Ascending aorta (tissue), 2 donors: ENCODE measurements around the gene MIER2. TPM values are rescaled to one million over a fixed set of nuclear protein-coding genes. Genes with fewer than 3 reads are reported as not detected.

Experiments used
- DNase-seq, 2 donors: peaks; one replicate each; pipeline ENCODE4 v3.0.0-alpha.2; 2019; ENCODE audit warnings: low spot score in 2 of 2
- H3K27ac ChIP-seq, 2 donors: fragments of 200-600 bp; sonication (generic); one replicate each; pipeline ENCODE4 v1.5.1; 2016 to 2017; ENCODE audit warnings: mild to moderate bottlenecking in 1 of 2
- H3K27me3 ChIP-seq: fragments of 200-600 bp; sonication (generic); one replicate; pipeline ENCODE4 v1.5.1; 2017
- H3K36me3 ChIP-seq, 2 donors: fragments of 200-600 bp; sonication (generic); one replicate each; pipeline ENCODE4 v1.5.1; 2016
- H3K4me1 ChIP-seq, 2 donors: fragments of 200-600 bp; sonication (generic); one replicate each; pipeline ENCODE4 v1.5.1; 2016 to 2017; ENCODE audit warnings: mild to moderate bottlenecking in 1 of 2
- H3K4me3 ChIP-seq, 2 donors: fragments of 200-600 bp; sonication (generic); one replicate each; pipeline ENCODE4 v1.5.1; 2016 to 2017; ENCODE audit warnings: mild to moderate bottlenecking in 1 of 2
- H3K9me3 ChIP-seq, 2 donors: fragments of 200-600 bp; sonication (generic); one replicate each; pipeline ENCODE4 v1.5.1; 2016
- intact Hi-C: fragments of 100-400 bp; cut with DNase I; formaldehyde crosslinking; loops from one replicate; pipeline ENCODE4 v1.15.1; 2023
- total RNA-seq: library from RNA; depleted of rRNA; stranded (reverse); fragments of >200 nt; gene quantifications from one replicate; pipeline ENCODE4 v1.1.0, GENCODE V29; 2016
- TF ChIP-seq, protein P1 (sequence below), 3 experiments: fragments of 200-600 bp in 2 of 3; fragments of 450-650 bp in 1 of 3; sonication (generic) in 2 of 3; IDR thresholded peaks; one replicate each; pipeline ENCODE4 v1.5.1; 2016 to 2019; ENCODE audit warnings: antibody characterized with exemption in 3 of 3, mild to moderate bottlenecking in 1 of 3, moderate library complexity in 1 of 3

MIER2 gene
- total RNA-seq, 1 donor from 2014 or later = 128 TPM

GRCh38 chr19:327291-328024 is 17.1 kb downstream of the MIER2 start:
- H3K27ac ChIP-seq = no peak overlapping the region
- intact Hi-C loops = no loop called here
- TF ChIP-seq, protein P1, sequence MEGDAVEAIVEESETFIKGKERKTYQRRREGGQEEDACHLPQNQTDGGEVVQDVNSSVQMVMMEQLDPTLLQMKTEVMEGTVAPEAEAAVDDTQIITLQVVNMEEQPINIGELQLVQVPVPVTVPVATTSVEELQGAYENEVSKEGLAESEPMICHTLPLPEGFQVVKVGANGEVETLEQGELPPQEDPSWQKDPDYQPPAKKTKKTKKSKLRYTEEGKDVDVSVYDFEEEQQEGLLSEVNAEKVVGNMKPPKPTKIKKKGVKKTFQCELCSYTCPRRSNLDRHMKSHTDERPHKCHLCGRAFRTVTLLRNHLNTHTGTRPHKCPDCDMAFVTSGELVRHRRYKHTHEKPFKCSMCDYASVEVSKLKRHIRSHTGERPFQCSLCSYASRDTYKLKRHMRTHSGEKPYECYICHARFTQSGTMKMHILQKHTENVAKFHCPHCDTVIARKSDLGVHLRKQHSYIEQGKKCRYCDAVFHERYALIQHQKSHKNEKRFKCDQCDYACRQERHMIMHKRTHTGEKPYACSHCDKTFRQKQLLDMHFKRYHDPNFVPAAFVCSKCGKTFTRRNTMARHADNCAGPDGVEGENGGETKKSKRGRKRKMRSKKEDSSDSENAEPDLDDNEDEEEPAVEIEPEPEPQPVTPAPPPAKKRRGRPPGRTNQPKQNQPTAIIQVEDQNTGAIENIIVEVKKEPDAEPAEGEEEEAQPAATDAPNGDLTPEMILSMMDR (IDR thresholded peaks at IDR 0.05) = no peak
- peaks cover 75 to 86% of the 10 kb centered on the region in 2 donors for H3K36me3 ChIP-seq
- H3K9me3 ChIP-seq = no peaks in the 10 kb centered on the region
- no peak for DNase-seq
- H3K27me3 ChIP-seq = no peaks in the 10 kb centered on the region
- no peak overlapping the region for H3K4me3 ChIP-seq
- no peaks in the 10 kb centered on the region for H3K4me1 ChIP-seq

DNA sequence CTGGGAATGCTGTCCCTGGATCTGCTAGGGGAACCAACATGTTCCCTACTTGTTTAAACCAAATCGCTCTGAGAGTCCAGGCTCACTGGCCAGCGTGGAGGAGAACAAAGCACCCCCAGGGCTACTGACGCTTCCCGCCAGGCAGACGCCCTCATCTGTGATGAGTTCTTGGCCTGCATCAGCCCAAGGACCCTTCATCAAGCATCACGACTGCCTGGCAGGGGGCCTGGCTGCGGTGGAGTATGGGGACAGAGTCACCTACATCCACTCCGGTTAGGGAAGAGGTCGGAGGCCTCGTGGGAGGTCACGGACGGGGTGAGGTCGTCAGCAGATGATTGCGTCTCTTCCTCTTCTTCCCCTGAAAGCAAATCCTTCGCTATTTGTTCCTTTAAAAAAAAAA is 17.7 kb downstream of the MIER2 start:
- no peaks in the 10 kb centered on the region for H3K27me3 ChIP-seq
- no peak overlapping the region for H3K27ac ChIP-seq
- TF ChIP-seq, protein P1 (IDR thresholded peaks at IDR 0.05) = no peak
- no peak for DNase-seq
- peaks cover 75 to 91% of the 10 kb centered on the region in 2 donors for H3K36me3 ChIP-seq
- no peak overlapping the region for H3K4me3 ChIP-seq
- intact Hi-C loops = no loop called here
- no peaks in the 10 kb centered on the region for H3K4me1 ChIP-seq
- H3K9me3 ChIP-seq = no peaks in the 10 kb centered on the region

GRCh38 chr19:325937-326565 is 18.5 kb downstream of the MIER2 start:
- peaks cover 70 to 84% of the 10 kb centered on the region in 2 donors for H3K36me3 ChIP-seq

GRCh38 chr19:325173-325936 is 19.2 kb downstream of the MIER2 start:
- no peak for DNase-seq
- H3K9me3 ChIP-seq = no peaks in the 10 kb centered on the region
- H3K4me1 ChIP-seq = no peaks in the 10 kb centered on the region
- H3K27ac ChIP-seq = no peak overlapping the region
- no peaks in the 10 kb centered on the region for H3K27me3 ChIP-seq
- H3K36me3 ChIP-seq = peaks cover 68 to 77% of the 10 kb centered on the region in 2 donors
- no peak overlapping the region for H3K4me3 ChIP-seq
- TF ChIP-seq, protein P1 (IDR thresholded peaks at IDR 0.05) = no peak
- intact Hi-C loops = no loop called here

More at GRCh38 chr19:325937-326565, 18.5 kb downstream of the MIER2 start:
- Histone ChIP-seq H3K9me3 (no peaks in the 10 kb centered on the region), H3K27ac (no peak overlapping the region), H3K4me3 (no peak overlapping the region), H3K27me3 (no peaks in the 10 kb centered on the region), H3K4me1 (no peaks in the 10 kb centered on the region)
- DNase-seq = no peak
- intact Hi-C loops = no loop called here
- TF ChIP-seq, protein P1 (IDR thresholded peaks at IDR 0.05) = no peak

DNA sequence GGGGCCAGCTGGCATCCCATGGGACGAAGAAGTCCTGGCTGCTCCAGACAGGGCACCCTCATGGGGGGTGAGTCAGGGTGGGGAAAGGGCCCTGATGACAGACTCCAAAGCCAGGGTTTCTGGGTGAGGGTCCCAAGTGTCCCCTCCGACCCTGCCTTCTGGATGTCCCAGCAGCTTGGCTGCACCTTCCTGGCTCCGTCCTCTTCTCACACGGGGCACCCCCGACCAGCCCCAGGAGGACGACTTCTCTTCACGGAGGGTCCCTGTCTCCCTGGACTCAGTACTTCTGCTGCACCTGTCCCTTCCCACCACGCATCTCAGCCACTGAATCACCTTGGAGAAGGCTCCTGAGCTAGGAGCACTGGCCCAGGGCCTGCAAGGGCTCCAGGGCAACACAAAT is 19.9 kb downstream of the MIER2 start:
- Histone ChIP-seq H3K4me3 (no peak overlapping the region), H3K9me3 (no peaks in the 10 kb centered on the region), H3K36me3 (peaks cover 61 to 74% of the 10 kb centered on the region in 2 donors), H3K4me1 (no peaks in the 10 kb centered on the region), H3K27ac (no peak overlapping the region), H3K27me3 (no peaks in the 10 kb centered on the region)
- no peak for DNase-seq
- intact Hi-C loops = no loop called here
- TF ChIP-seq, protein P1 (IDR thresholded peaks at IDR 0.05) = no peak
